GM12892 (cell line): ENCODE measurements around the gene SEC14L6.

ENCODE experiments used
- POLR2A ChIP-seq: IDR thresholded peaks from 2 replicates; pipeline ENCODE4 v1.6.1; 2011; ENCODE audit warnings: low read depth, low read length, control low read depth
- POLR2AphosphoS5 ChIP-seq: IDR thresholded peaks from 2 replicates; pipeline ENCODE4 v1.6.1; 2011; ENCODE audit warnings: low read depth, low read length, control low read depth
- TAF1 ChIP-seq: IDR thresholded peaks from 2 replicates; pipeline ENCODE4 v1.6.1; 2011; ENCODE audit warnings: low read depth, mild to moderate bottlenecking, control low read depth, low read length, borderline replicate concordance

GRCh38 chr22:30596199-30596598, 49.7 kb upstream of the SEC14L6 start:
- TF ChIP-seq POLR2A (no peak), POLR2AphosphoS5 (no peak), TAF1 (no peak)
